Kidney epithelial cell (primary cell): ENCODE measurements around the gene NOL4L. TPM values are rescaled to one million over a fixed set of nuclear protein-coding genes. Genes with fewer than 3 reads are reported as not detected.
"Not testable (repeated sequence)": the region's sequence is repeated elsewhere in the genome, so short reads cannot be mapped to it uniquely, and the experiment has no call there.

Source experiments
- DNase-seq: peaks from one replicate; pipeline ENCODE4 v3.0.0-alpha.2; 2010; ENCODE audit warnings: low read depth
- H3K27me3 ChIP-seq: 2 replicates; pipeline ENCODE4 v1.6.0; 2011; ENCODE audit warnings: low read length; ENCODE audit not compliant: control insufficient read depth, insufficient read depth
- H3K36me3 ChIP-seq: 2 replicates; pipeline ENCODE4 v1.5.1; 2011; ENCODE audit warnings: low read length; ENCODE audit not compliant: control insufficient read depth, insufficient read depth
- H3K4me3 ChIP-seq: 2 replicates; pipeline ENCODE4 v1.5.1; 2011; ENCODE audit warnings: low read depth, mild to moderate bottlenecking, control low read depth, low read length
- CTCF ChIP-seq: IDR thresholded peaks from 2 replicates; pipeline ENCODE4 v1.5.1; 2011; ENCODE audit warnings: mild to moderate bottlenecking, moderate library complexity, low read length, control low read depth, inconsistent platforms; ENCODE audit not compliant: insufficient read depth, poor library complexity, severe bottlenecking
- total RNA-seq: library from RNA; depleted of rRNA; stranded (reverse); fragments of >200 nt; gene quantifications from 2 replicates; pipeline ENCODE4 v1.2.3, GENCODE V29; 2015

Gene NOL4L
- total RNA-seq, 1 donor from 2014 or later = 31.4 TPM

DNA sequence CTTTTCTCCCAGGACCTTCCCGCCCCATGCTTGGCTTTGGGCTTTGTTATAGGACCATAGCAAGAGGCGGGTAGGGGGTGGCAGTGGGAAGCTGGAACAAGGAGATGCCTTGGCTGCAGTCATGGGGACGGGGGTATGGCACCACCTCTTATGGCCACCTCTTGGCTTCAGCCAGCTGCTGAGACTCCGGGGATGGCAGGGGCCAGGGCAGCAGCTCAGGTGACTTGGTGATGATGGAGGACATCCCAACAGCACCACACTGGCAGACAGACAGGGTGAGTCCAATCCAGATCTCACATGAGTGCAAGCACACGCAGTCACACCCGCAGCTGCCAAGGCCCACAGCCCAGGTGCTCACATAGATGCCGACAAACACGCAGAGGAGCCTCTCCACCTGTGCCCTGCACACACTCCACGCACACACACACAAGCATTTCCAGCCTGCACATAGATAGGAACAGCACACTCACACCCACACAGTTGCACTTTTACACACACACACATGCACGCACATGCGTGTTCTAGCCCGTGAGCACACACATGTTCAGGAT, 6.2 kb downstream of the NOL4L start:
- no peak overlapping the region for H3K4me3 ChIP-seq
- TF ChIP-seq CTCF = no peak
- peaks cover 2% of the 10 kb centered on the region for H3K27me3 ChIP-seq
- no peak for DNase-seq
- no peaks in the 10 kb centered on the region for H3K36me3 ChIP-seq

DNA sequence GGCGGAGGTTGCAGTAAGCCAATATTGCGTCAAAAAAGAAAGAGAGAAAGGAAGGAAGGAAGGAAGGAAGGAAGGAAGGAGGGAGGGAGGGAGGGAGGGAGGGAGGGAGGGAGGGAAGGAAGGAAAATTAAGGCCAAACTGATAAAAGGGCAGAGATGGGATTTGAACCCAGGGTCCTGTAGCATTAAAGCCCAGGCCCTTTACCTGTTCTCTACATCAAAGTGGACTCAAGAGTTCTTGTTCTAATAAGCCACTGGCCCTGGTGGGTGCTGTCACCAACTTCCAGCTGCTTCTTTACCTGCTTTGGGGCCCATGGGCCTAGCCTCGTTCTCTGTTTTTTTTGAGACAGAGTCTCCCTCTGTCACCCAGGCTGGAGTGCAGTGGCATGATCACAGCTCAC, 7.1 kb downstream of the NOL4L start:
- H3K4me3 ChIP-seq, DNase-seq, H3K27me3 ChIP-seq, H3K36me3 ChIP-seq: not testable (repeated sequence)

- TF ChIP-seq CTCF = no peak
Measured at GRCh38 chr20:32577657-32578056, 7.5 kb downstream of the NOL4L start.

GRCh38 chr20:32577023-32577422, 8.1 kb downstream of the NOL4L start:
- H3K4me3 ChIP-seq = no peak overlapping the region
- no peaks in the 10 kb centered on the region for H3K36me3 ChIP-seq
- no peaks in the 10 kb centered on the region for H3K27me3 ChIP-seq
- DNase-seq = no peak
- TF ChIP-seq CTCF = peak; percentile 8

More at GRCh38 chr20:32577657-32578056, 7.5 kb downstream of the NOL4L start:
- no peak for DNase-seq
- Histone ChIP-seq H3K36me3 (no peaks in the 10 kb centered on the region), H3K4me3 (no peak overlapping the region), H3K27me3 (peaks cover 1% of the 10 kb centered on the region)

- Histone ChIP-seq H3K27me3 (peaks cover under 1% of the 10 kb centered on the region), H3K4me3 (no peak overlapping the region)
- no peak for TF ChIP-seq CTCF
Measured at GRCh38 chr20:32576560-32576959, 8.6 kb downstream of the NOL4L start.

GRCh38 chr20:32575805-32576204, 9.3 kb downstream of the NOL4L start:
- H3K4me3 ChIP-seq = no peak overlapping the region
- H3K27me3 ChIP-seq = peaks cover 2% of the 10 kb centered on the region
- no peak for TF ChIP-seq CTCF
- no peaks in the 10 kb centered on the region for H3K36me3 ChIP-seq
- DNase-seq = no peak

More at GRCh38 chr20:32576560-32576959, 8.6 kb downstream of the NOL4L start:
- DNase-seq = no peak
- no peaks in the 10 kb centered on the region for H3K36me3 ChIP-seq

DNA sequence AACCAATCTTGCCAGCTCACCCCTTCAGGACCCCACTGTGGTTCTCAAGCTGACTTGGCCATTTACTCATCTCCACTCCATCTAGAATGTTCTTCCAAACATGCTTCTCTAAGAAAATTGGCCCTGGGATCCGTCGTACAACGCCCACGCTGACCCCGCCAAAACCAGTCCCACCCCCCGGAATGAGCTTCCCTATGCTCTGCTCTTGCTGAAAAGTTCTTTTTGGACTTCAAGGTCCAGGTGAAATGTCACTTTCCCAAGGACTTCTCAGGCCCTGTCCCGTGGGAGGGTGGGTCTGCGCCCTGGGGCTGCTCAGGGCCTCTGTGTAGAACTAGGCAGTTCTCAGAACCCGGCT, 9.9 kb downstream of the NOL4L start:
- no peaks in the 10 kb centered on the region for H3K36me3 ChIP-seq
- H3K4me3 ChIP-seq = no peak overlapping the region
- no peak for TF ChIP-seq CTCF
- DNase-seq = no peak
- H3K27me3 ChIP-seq = peaks cover 2% of the 10 kb centered on the region
